Measurements from ENCODE around the gene BTG2. TPM values are rescaled to one million over a fixed set of nuclear protein-coding genes. Genes with fewer than 3 reads are reported as not detected.
A peak's percentile ranks its signal among the peaks of the same experiment; 100 is the strongest.
"Not testable (repeated sequence)": the region's sequence is repeated elsewhere in the genome, so short reads cannot be mapped to it uniquely, and the experiment has no call there.

Gene BTG2
- total RNA-seq, 1 experiment from 2014 or later = 2.9 TPM

GRCh38 chr1:203265541-203265940 is 39.8 kb upstream of the BTG2 start:
- no peak overlapping the region for H3K4me3 Mint-ChIP-seq
- Histone ChIP-seq H3K56ac (ENCODE audit: insufficient read length, low read depth, low read length) (no peak overlapping the region), H3K79me1 (ENCODE audit: insufficient read depth, low read depth, low read length, poor library complexity, severe bottlenecking) (no peaks in the 10 kb centered on the region), H2BK120ac (ENCODE audit: low read depth, low read length, poor library complexity, severe bottlenecking) (no peak overlapping the region), H3K79me2 (ENCODE audit: insufficient read depth, low read length) (no peaks in the 10 kb centered on the region), H3K9me3 (ENCODE audit: control insufficient read depth, low read depth, low read length) (no peaks in the 10 kb centered on the region), H3K4ac (ENCODE audit: low read depth, low read length) (no peak overlapping the region), H4K20me1 (ENCODE audit: control insufficient read depth, insufficient read depth, insufficient read length) (no peaks in the 10 kb centered on the region), H3K4me1 (ENCODE audit: insufficient read depth, low read length) (no peaks in the 10 kb centered on the region), H2AK5ac (ENCODE audit: insufficient read length, low read length) (no peak overlapping the region), H2BK15ac (ENCODE audit: low read depth, low read length) (no peak overlapping the region), H2AFZ (ENCODE audit: low read length) (no peak overlapping the region), H2BK5ac (ENCODE audit: insufficient read length, low read length) (no peak overlapping the region), H3K27me3 (ENCODE audit: insufficient read depth, low read length) (no peaks in the 10 kb centered on the region), H3T11ph (ENCODE audit: low read length) (no peak overlapping the region), H4K91ac (ENCODE audit: insufficient read length, low read depth, low read length) (no peak overlapping the region), H3K9ac (ENCODE audit: extremely low read depth, insufficient read length, low read length) (no peak overlapping the region), H3K4me2 (ENCODE audit: insufficient read depth, insufficient read length, low read length) (no peak overlapping the region), H2BK12ac (ENCODE audit: insufficient read length, low read depth, low read length) (no peak overlapping the region), H3K23ac (ENCODE audit: insufficient read length, low read depth, low read length) (no peak overlapping the region), H4K8ac (replicated peaks; ENCODE audit: insufficient read length, low read depth, low read length) (no peak overlapping the region), H2BK20ac (ENCODE audit: low read depth, low read length, poor library complexity, severe bottlenecking) (no peak overlapping the region), H4K5ac (ENCODE audit: insufficient read length, low read depth, low read length) (no peak overlapping the region), H3K14ac (ENCODE audit: insufficient read depth, low read length) (no peak overlapping the region), H3K18ac (ENCODE audit: insufficient read length, low read depth, low read length) (no peak overlapping the region), H3K23me2 (ENCODE audit: insufficient read length, low read depth, low read length, poor library complexity, severe bottlenecking) (peaks cover 7% of the 10 kb centered on the region), H3K27ac (ENCODE audit: insufficient read length, low read depth, low read length) (no peak overlapping the region)
- H3K9me3 Mint-ChIP-seq = no peaks in the 10 kb centered on the region; a peak in 1 of 5 replicates
- H3K36me3 Mint-ChIP-seq (ENCODE audit: insufficient read depth in 1 of 3, low read depth in 3 of 3) = no peaks in the 10 kb centered on the region
- peaks cover 29% of the 10 kb centered on the region for H3K27me3 Mint-ChIP-seq (ENCODE audit: low read depth)
- TF ChIP-seq CTCF (conservative IDR thresholded peaks at IDR 0.05) = no peak
- H3K4me1 Mint-ChIP-seq = peaks cover 10 to 19% of the 10 kb centered on the region in 2 experiments
- no peak overlapping the region for H3K27ac Mint-ChIP-seq
- WGBS (ENCODE audit: extremely low coverage, insufficient read length, low lambda C conversion rate) = no CpG with 5 or more reads among the region's 4 CpGs
- no peak for DNase-seq

- not testable (repeated sequence) for H3K23me2 ChIP-seq (ENCODE audit: insufficient read length, low read depth, low read length, poor library complexity, severe bottlenecking); H2BK5ac ChIP-seq (ENCODE audit: insufficient read length, low read length); H2BK20ac ChIP-seq (ENCODE audit: low read depth, low read length, poor library complexity, severe bottlenecking); H3K14ac ChIP-seq (ENCODE audit: insufficient read depth, low read length); H3K56ac ChIP-seq (ENCODE audit: insufficient read length, low read depth, low read length); H2BK12ac ChIP-seq (ENCODE audit: insufficient read length, low read depth, low read length); H2BK120ac ChIP-seq (ENCODE audit: low read depth, low read length, poor library complexity, severe bottlenecking); H4K8ac ChIP-seq (replicated peaks; ENCODE audit: insufficient read length, low read depth, low read length); DNase-seq; H3K4ac ChIP-seq (ENCODE audit: low read depth, low read length); H3K9me3 ChIP-seq (ENCODE audit: control insufficient read depth, low read depth, low read length); H2BK15ac ChIP-seq (ENCODE audit: low read depth, low read length); H2AK5ac ChIP-seq (ENCODE audit: insufficient read length, low read length); H4K20me1 ChIP-seq (ENCODE audit: control insufficient read depth, insufficient read depth, insufficient read length); H3K79me2 ChIP-seq (ENCODE audit: insufficient read depth, low read length); H4K91ac ChIP-seq (ENCODE audit: insufficient read length, low read depth, low read length); H3K4me1 ChIP-seq (ENCODE audit: insufficient read depth, low read length); H3K9ac ChIP-seq (ENCODE audit: extremely low read depth, insufficient read length, low read length); H3K27me3 ChIP-seq (ENCODE audit: insufficient read depth, low read length); H4K5ac ChIP-seq (ENCODE audit: insufficient read length, low read depth, low read length); H3K4me3 Mint-ChIP-seq; H3K79me1 ChIP-seq (ENCODE audit: insufficient read depth, low read depth, low read length, poor library complexity, severe bottlenecking); H3K4me2 ChIP-seq (ENCODE audit: insufficient read depth, insufficient read length, low read length); H3T11ph ChIP-seq (ENCODE audit: low read length); H3K36me3 Mint-ChIP-seq (ENCODE audit: insufficient read depth in 1 of 3, low read depth in 3 of 3); H3K18ac ChIP-seq (ENCODE audit: insufficient read length, low read depth, low read length); H2AFZ ChIP-seq (ENCODE audit: low read length); H3K9me3 Mint-ChIP-seq; H3K23ac ChIP-seq (ENCODE audit: insufficient read length, low read depth, low read length); H3K27ac ChIP-seq (ENCODE audit: insufficient read length, low read depth, low read length)
- H3K27me3 Mint-ChIP-seq (ENCODE audit: low read depth) = peaks cover 25% of the 10 kb centered on the region
- peaks cover 11 to 22% of the 10 kb centered on the region in 2 experiments for H3K4me1 Mint-ChIP-seq
- 0 out of 7 replicates have a peak overlapping the region, but pooled peaks of 1 of the 3 experiments have one; percentile 10 for H3K27ac Mint-ChIP-seq
- no CpG with 5 or more reads among the region's 5 CpGs for WGBS (ENCODE audit: extremely low coverage, insufficient read length, low lambda C conversion rate)
These were observed 39.2 kb upstream of the BTG2 start for GRCh38 chr1:203266140-203266539.
